ENCODE measurements around the gene GNA14.
"Not testable (repeated sequence)": the region's sequence is repeated elsewhere in the genome, so short reads cannot be mapped to it uniquely, and the experiment has no call there.

GNA14 gene

DNA sequence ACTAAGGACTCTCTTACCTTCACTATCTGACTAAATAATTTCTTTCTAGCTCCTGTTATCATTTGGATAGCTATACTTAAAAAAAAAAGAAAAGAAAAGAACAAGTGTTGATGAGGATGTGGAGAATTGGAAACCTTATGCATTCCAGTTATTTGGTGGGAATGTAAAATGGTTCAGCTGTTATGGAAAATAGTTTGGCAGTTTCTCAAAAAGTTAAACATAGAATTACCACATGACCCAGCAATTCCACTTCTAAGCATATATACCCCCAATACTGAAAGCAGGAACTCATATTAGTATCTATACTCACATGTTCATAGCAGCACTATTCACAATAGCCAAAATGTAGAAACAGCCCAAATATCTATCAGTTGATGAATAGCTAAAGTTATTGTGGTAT, 61.1 kb downstream of the GNA14 start:
- DNase-seq: no peak

DNA sequence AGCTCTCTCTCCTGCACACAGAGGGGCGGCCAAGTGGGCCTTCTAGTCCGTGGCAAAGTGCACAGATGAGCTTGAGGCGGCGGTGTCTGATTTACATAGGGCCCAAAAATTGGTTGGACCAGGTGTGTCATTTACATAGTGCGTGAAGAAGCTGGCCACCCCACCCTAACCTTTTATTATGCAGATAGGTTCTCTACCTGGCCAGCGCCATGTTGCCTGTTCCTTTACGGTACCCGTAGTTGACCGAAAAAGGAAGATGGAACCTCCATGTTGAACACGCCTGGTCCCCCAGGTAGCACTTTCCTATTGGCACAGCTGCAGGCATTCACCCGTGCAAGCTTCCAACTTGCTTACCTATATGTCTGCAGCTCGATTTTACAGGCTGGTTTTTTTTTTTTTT, 61.5 kb downstream of the GNA14 start:
- DNase-seq: no peak

DNA sequence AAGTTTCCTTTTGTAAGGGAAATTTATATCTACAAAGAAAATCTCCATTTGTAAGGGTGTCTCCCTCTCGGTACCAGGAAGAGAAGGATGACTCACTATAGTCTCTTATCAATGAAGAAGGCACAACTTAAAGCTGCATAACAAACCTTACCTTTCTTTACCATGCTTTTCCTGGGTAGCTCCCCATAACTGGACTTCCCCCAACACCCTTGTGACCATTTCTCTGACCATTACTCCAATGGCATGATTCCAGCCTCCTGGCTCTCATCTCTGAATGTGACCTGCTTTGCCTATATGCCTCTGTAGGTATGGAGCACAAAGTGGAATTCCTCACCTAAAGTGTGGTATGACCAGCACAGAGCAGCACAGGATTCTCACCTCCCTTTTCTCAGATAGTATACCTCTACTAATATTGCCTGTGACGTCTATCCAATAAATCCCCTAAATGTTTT, 62.8 kb downstream of the GNA14 start:
- no peak for DNase-seq

DNA sequence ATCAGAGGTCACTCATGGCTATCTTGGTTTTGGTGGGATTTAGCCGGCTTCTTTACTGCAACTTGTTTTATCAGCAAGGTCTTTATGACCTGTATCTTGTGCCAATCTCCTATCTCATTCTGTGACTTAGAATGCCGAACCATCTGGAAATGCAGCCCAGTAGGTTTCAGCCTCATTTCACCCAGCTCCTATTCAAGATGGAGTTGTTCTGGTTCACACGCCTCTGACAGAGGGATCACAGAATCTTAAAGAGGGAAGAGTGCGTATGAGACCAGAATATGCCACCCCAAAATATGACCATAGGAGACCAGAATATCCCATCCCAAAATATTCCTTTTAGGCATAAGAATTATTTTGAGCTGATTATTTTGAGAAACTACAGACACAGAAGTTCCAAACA, 63.2 kb downstream of the GNA14 start:
- not testable (repeated sequence) for DNase-seq

DNA sequence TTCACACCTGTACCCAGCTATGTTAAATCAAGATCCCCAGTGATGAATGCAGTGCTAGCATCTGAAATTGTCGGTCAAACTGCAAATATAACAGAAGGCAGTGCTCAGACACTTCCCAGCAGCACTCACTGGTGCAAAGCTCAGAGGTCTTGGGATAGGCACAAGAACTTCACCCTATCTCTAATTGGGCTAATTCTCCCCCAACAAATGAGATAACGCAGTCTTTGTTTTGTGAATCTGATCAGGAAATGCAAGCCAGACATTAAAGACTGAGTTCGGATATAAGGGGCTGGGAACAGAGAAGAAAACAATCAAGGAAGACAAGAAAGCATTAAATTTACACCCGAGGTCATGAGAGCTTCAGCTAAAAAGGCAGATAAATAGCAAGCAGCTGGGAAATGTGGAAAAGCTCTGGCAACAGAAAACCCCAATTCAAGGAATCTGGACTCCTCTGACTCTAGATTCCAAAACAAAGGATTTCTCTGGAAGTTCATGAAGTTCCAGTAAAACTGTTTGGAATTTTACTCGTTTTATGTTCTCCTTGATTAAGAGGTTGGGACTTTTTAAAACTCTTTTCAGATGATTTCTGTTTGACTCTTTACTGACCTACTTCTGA, 65.1 kb downstream of the GNA14 start:
- no peak for DNase-seq

GRCh38 chr9:77582525-77582924, 65.6 kb downstream of the GNA14 start:
- DNase-seq: no peak

DNA sequence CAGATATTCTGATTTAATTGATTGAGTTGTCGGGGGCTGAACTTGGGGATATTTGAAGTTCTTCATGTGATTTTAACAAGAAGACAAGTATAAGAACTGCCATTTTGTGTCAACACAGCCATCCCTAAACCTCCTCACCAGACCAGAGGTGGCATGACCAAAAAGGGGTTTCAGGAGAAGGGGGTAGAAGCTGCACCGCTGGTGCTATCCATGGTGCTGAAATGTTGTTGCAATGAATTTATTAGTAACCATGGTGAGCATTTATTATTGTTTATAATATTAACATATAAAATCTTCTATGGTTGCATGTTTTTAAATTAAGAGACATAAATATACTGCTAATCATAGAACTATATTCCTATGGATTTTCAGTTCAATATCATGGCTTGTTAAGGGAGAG, 72.3 kb downstream of the GNA14 start:
- no peak for DNase-seq

GRCh38 chr9:77569335-77569734, 78.8 kb downstream of the GNA14 start:
- no peak for DNase-seq

- DNase-seq: no peak
These were observed 84.9 kb downstream of the GNA14 start for GRCh38 chr9:77563174-77563573.

GRCh38 chr9:77562019-77562748, 85.9 kb downstream of the GNA14 start:
- DNase-seq: no peak

GRCh38 chr9:77561331-77562018, 86.6 kb downstream of the GNA14 start:
- no peak for DNase-seq

DNA sequence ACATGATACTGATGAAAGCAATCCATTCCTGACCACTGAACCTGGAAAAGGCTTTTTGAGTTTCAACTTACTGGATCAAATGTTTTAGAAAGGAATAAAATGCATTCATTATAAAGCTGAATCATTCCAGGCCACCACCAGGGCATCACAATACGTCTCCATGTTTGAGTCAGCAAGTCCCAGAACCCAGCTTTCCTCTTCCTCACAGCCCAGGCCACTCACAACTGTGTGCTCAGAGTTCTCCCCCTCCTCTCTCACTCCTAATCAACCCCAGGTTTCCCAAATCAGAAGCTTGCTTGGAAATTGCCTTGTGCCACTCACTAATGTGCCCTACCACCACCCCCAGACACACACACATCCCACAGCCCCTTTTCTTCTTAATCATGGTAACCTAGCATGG, 91.7 kb downstream of the GNA14 start:
- DNase-seq: no peak

DNA sequence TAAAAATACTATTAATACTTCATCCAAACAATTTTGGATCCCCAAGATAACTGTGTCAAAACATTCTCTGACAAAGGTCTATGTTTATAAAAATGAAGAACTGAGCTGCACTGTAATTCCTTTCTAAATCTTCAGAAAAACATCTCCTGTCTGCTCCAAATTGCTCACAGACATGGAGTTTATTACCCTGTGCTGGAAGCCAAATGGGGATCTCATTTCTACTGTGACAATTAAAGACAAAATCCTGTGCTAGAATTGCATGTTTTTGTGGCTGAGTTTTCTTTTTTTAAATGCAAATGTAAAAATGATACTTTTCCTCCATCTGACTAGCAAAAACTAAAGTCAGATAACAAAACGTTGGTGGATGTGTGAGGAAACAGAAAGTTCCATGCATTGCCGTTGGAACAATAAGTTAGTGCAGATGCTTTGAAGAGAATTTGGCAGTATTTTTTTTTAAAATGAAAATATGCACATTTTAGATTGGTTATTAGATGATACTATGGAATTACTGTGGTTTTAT, 93.5 kb downstream of the GNA14 start:
- DNase-seq: no peak

DNA sequence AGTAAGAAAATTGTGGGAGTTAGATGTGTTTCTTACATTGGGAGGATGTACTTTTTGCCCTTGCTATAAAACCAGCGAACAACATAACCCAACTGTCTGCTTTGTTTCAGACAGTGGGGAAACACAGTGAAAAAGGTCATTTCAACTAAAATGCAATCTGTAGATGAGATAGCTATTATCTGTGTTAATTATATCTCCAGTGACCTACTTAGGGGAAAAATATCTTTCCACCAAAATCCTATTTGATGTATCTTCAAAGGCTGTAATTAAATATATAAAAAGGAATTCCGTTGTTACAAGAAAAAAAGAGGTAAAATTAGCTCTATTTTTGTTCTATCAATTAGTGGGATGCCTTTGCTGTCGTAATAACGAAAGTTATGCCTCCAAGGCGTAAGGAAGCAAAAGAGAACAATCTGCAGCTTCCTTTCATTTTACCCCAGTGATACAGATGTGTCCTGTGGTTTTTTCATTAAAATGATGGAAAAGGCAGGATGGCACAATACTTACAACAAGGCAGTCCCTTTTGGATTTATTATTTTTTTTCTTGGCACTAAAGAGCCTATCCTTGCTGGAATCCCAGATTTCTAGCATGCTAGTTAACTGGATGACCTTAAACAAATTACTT, 100.9 kb downstream of the GNA14 start:
- no peak for DNase-seq

- DNase-seq: no peak
These were observed 101.7 kb downstream of the GNA14 start for GRCh38 chr9:77546376-77546950.

- no peak for DNase-seq
These were observed 103.6 kb downstream of the GNA14 start for GRCh38 chr9:77544546-77544945.

DNA sequence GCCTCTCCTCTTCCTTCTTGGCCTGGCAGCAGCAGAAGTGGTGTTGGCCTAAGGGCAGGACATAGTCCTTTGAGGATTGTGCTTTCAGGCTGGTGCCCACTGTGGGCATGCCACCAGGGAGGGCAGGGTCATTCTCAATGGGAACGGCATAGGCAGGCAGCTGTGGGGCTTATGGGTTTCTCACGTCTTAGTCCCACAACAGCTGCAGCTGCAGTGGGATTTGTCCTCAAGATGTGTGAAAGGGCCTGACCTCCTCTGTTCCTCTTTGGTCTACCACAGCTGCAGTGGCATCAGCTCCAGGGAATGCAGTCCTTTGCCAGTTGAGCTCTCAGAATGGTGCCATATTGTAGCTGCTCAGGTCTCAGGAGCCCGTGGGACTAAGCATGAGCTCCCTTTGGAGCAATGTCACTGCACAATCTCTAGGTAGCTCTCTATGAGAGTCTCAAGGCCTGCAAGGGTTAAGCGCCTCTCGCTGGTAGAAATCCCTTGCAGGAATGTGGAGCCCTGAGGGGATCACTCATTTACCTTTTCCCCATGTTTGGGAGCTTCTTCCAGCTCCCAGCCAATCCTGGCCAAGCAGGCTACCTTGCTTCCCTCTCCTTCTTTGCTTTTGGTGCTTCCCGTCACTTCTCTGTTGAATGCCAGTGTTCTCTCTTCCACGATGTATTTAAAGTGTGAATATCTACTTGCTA, 104.8 kb downstream of the GNA14 start:
- DNase-seq: no peak

- no peak for DNase-seq
These were observed 106.5 kb downstream of the GNA14 start for GRCh38 chr9:77541600-77541999.

- DNase-seq: no peak
These were observed 107.1 kb downstream of the GNA14 start for GRCh38 chr9:77541055-77541454.

DNA sequence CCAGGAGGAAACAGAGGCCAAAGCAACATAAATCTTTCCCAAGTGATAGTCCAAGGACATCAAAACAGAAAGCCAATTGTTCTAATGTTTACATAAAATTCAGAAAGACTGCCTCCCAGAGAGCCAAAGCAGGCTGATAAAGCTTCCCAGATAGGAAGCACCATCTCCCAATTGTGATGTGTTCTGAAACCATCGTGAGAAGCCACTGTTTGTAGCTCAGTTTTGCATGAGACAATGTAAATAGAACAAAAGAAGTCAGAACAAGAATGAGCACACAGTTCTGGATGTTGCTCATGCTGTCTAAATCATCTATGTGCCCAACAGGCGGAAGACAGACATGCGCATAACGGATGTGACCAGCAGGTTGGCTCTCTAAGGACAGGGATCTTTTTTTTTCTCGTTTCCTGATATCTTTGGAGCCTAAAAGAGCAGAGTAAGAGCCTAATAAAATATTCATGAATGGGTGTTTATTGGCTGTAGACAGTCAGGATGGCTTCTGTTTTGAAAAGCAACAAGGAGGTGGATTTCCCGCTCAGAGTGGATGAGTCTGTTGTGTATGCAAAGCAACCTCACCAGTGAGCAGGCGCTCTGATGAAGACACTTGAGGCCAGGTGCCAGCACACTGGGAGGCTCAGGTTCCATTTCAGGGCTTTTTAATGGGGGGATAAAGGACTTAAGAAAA, 113.6 kb downstream of the GNA14 start:
- no peak for DNase-seq

GRCh38 chr9:77533671-77534070, 114.5 kb downstream of the GNA14 start:
- DNase-seq: no peak

DNA sequence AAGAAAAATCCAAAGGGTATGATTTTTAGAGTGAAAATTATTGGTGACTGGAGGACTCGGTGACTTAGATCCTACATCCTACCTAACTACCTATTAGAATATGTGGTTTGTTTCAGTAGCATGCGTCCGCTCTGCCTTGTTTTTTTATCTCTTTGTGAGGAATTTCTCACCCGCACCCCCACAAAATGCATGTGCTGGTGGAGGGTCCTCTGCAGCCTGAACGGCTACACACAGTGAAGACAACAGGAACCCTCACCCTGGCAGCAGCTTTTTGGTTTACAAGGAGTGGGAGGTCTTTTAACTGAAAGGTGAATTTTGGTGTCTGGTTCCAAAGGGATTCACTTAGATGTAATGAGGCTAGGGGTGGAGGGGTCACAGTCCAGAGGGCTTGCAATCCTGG, 115.5 kb downstream of the GNA14 start:
- DNase-seq: no peak
